ENCODE measurements around the gene REM1.
A peak's percentile ranks its signal among the peaks of the same experiment; 100 is the strongest.
"Not testable (repeated sequence)": the region's sequence is repeated elsewhere in the genome, so short reads cannot be mapped to it uniquely, and the experiment has no call there.

The REM1 gene

DNA sequence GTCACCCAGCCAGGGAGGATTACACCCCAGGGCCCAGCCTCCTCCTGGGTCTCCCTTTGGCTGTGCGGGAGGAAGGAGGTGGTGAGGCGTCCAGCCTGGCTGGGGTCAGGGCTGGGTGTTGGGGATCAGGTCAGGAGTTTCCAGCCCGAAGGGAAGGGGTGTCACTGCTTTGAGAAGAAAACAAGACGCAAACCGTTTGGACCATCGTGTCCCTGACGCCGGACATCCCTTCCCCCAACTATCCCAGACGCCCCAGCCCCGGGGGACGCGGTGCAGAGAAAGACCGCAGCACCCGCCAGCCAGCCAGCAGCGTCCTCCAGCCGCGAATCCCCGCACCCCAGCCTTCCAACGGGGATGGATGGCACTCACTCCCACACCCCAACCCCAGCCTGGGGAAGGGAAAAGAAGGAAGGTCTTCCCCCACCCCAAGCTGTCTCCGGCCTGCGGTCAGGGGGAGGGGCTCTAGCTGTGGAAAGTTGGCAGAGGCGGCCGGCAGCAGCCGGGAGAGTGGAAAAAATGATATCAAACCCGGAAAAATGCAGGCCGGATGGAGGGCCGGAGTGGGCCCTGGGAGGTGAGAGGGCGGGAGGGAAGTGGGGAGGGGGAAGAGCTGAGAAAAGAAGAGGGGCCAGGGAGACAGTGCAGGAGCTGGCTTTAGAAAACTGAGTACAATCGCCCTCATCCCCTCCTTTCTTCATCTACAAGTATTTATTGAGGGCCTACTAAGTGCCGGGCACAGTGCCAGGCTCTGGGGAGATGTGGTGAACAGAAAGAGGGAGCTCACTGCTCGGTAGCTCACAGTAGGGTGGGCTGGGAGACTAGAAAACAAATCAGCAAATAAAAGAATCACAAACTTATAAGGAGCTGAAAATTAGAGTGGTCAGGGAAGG lies 10.6 kb downstream of the REM1 start:
- no peak for DNase-seq

DNA sequence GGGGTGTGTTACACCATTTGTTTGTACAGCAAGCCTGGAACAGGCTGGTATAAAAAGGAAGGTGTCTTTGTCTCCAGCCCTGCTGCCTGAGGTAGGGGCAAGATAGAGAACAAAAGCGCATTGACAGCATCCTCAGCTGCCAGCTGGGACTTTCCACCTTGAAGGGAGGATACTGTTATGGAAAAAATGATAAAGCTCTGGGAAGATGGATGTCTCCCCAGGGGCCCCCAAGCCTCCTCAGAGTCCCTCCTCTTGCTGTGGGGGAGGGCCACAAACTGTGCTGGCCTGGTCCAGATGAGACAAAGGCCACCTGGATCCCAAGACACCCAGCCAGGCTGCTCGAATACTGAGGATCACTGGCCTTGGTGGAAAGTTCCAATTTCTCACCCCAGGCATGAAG lies 13.0 kb downstream of the REM1 start:
- no peak for DNase-seq

DNA sequence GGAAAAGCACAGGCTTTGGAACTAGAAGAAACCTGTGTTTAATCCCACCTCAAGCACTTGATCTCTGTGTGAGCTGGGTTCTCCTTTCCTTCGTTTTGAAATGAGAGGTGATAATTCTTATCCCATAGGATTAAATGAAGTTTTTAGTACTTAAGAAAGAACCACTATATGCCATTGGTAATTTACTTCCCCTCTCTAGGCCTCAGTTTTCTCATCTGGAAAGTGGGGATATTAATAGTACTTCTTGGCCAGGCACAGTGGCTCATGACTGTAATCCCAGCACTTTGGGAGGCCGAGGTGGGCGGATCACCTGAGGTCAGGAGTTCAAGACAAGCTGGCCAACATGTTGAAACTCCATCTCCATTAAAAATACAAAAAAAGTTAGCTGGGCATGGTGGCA lies 14.1 kb downstream of the REM1 start:
- no peak for DNase-seq

DNA sequence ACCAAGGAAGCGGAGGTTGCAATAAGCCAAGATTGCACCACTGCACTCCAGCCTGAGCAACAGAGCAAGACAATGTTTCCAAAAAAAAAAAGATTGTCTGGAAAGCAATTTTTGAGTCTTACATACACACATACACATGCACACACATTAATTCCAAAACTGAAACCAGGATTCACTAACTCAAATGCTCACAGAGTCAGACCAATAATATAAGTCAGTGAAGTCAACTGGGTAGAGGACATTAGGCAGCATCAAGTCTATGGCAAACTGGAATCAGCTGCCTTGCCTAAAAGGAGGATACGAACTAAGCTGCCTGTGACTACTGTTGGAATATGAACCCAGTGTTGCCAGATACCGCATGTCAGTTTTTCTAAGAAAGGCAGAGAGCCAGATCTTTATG lies 15.7 kb downstream of the REM1 start:
- no peak for DNase-seq

DNA sequence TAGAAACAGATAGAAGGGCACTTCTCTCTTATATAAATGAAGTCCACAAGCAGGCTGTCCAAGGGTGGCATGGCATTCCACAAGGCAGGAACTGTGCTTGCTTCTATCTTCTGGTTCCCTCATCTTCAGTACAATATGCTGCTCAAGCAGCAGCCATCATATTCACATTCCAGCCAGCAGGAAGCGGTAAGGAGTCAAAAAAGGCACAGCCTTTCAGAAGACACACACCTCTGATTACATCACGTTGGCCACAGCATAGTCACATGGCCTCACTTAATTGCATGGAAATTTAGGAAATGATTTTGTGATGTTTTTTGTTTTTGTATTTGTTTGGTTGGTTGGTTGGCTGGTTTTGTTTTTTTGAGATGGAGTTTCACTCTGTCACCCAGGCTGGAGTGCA lies 19.0 kb downstream of the REM1 start:
- DNase-seq: no peak

DNA sequence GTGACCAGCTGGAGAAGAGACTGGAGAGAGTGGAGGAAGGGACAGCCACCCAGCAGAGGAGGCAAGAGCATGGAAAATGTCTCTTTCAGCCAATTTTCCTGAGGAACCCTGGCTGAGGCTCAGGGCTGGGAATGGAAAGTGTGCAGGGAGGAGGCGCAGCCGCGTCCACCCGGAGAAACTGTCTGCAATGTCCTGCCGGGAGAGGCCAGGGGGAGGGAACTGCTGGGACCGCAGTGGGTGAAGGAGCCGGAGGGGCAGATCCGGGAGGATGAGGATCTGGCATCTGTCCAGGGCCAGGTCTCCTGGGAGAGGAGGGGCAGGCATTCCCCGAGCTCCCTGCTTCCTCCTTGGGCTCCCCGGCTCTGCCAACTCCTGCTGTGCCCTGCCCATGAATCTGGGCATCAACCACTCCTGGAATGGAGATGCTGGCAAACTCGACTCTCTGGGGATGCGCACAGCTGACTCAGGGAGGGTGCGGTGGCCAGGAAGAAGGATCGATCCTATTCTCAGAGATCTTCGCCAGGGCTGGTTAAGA lies 21.7 kb downstream of the REM1 start:
- DNase-seq: no peak

DNA sequence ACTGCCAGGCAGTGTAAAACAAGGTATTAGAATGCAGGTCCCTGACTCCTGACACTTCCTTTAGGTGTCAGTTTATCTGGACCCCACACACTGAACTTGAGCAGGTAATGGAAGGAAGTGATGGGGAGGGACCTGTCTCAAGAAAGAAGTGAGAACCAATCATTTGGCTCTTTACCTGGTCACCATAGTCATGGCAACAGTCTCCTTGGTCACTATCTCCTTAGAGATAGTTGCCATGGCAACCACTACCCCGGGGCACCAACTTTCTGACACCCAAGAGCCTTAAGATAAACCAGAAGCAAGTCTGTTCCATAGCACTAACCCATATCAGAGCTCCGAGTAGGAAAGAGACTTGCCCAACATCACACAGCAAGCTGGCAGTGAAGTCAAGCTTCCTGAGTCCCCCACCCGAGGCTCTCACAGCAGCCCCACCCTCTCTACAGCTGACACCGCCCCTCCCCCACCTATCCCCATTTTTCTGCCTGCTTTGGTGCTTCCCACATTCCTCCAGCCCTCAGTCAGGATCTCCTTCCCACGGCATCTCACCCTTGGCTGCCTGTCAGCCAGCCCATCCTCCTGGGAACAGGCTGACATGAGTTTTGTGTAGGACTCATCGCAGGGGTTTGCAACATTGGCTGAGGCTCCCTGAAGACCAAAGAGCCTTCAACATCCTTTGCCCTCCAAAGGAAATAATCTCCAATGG lies 22.9 kb downstream of the REM1 start:
- no peak for DNase-seq

DNA sequence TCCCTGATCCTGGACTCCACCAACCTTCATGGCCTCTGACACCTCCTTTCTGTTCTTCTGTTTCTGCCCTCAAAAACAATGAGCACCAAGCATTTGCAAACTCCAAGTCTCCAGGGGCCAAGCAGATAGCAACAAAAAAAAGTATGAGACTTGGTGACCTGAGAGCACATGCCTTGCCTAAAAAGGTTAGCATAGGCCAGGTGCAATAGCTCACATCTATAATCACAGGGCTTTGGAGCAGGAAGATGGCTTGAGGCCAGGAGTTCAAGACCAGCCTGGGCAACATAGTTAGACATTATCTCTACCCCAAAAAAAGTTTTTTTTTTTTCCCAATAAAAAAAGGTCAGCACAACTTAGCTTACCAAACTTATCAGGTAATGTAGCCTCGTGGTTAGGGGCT lies 25.4 kb downstream of the REM1 start:
- no peak for DNase-seq

DNA sequence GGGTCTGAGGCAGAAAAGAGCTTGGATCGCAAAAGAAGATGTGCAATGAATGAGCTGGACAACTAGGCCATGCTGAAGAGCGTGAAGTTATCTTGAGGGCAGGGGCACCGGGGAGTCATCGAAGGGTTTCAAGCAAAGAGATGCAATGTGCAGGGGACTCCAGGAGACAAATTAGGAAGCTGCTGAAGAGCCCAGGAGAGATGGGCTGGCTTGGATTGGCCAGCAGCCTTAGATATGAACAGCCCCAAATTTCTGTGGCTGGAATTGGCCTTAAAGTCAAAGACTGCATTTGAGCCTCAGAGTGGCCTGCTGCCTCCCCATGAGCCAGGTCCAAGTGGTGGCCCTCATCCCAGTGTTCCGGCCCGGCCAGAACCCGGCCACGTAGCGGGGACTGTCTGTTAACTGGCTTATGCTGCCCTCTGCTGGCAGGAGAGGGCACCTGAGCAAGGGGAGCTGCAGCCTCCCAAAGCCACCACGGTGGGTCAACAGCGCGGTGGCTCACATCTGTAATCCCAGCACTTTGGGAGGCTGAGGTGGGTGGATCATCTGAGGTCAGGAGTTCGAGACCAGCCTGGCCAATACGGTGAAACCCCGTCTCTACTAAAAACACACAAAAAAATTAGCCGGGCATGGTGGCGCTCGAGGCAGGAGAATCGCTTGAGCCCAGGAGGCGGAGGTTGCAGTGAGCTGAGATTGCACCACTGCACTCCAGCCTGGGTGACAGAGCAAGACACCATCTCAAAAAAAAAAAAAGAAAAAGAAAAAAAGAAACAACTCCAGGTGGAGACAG lies 28.0 kb downstream of the REM1 start:
- peak; percentile 59 for DNase-seq

DNA sequence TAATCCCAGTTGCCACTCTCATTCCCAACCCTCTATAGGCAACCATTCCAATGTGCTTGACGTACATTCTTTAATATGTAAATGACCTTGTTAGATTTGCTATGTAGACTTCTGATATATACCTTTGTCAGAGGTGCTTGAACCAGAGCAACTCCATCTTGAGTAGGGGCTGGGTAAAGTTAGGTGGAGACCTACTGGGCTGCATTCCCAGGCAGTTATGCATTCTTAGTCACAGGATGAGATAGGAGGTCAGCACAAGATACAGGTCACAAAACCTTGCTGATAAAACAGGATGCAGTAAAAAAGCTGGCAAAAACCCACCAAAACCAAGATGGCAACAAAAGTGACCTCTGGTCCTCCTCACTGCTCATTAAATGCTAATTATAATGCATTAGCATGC lies 30.8 kb downstream of the REM1 start:
- no peak for DNase-seq

DNA sequence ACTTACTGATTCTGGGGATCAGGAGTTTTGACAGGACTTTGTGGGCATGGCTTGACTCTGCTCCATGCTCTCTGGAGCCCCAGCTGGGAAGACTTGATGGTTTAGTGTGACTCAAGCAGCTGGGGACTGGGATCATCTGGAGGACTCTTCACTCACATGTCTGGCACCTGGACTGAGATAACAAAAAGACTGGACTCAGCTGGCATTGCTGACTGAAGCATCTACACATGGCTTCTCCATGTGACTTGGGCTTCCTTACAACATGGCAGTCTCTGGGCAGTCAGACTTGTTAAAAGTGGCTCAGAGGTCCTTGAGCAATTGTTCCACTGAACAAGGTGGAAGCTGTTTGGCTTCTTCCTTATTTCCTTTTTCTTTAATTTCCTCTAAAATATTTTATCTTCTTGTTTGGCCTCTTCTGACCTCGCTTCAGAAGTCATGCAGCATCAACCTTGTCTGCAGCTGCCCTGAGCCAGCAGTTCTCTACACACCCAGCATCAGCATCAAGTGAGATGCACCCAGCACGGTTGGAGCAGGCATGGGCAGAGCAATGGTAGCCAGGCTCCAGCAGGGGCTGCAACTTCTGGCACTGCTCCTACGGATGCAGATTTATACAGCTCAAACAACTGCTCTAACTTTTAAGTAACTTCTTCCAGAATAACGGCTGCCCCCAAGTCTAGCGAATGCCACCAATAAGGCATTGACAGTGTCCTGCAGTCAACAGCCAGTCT lies 33.6 kb downstream of the REM1 start:
- no peak for DNase-seq

DNA sequence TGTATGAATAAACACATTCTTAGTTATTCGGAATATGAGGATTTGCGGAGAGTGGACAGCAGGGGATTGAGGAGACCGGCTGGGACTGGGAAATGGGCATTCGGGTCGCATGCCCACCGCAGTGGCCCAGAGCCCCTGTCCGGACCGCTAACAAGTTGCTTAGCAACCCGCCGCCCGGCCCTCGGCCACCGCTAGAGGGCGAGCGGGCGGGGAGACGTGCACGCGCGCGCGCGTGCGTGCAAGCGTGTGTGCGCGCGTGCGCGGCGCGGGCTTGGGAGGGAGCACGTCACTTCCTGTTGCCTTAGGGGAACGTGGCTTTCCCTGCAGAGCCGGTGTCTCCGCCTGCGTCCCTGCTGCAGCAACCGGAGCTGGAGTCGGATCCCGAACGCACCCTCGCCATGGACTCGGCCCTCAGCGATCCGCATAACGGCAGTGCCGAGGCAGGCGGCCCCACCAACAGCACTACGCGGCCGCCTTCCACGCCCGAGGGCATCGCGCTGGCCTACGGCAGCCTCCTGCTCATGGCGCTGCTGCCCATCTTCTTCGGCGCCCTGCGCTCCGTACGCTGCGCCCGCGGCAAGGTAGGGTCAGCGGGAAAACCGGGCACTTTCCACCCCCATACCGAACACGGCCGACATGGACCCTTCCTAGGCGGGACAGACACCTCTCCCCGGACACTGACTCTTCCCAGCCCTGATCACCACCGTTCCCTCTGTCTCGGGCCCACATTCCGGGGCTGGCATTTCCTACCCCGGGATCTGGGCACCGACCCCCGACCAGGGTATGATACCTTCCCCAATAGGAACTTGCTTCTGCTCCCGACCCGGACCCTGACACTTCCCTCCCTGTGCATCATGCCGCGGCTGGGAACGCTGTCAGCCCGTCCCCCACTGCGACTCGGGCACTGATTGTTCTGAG lies 39.3 kb downstream of the REM1 start, which contains the start of gene HM13:
Gene HM13, plus strand, starts transcription at position 289 of the 918 bp plus-strand sequence. Its CDS starts 110 bp downstream, at position 399.
- DNase-seq: peak; percentile 79

DNA sequence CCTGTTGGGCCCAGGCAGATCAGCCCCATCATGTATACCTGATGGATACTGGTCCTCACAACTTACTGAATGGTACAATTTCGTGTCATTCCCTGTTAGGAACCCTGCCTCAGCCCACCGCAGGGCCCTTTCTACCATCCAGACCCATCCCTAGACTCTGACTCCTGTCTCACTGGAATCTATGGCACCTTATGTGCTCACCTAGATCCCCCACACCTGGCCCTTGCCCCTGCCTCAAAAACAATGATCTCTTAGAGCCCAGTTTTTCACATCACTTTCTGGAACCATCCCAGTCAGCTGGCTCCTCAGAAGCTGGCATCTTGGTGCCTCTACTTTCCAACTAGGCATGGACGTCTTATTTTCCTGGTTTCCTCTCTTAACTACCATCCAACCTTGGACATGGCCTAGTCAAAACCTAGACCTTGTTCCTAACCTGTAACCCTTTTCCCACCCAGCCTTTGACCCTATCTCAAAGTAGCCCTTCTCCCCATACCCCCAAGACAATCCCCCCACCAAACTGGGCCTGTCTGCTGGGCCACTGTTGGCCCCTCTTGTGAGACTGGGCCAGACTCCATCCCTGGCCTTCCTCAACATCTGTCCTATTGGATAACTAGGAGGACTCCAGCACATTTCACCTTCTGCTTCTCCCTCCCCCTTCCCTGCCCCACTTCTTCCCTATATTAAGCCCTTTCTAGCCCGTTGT lies 40.1 kb downstream of the REM1 start:
- no peak for DNase-seq

DNA sequence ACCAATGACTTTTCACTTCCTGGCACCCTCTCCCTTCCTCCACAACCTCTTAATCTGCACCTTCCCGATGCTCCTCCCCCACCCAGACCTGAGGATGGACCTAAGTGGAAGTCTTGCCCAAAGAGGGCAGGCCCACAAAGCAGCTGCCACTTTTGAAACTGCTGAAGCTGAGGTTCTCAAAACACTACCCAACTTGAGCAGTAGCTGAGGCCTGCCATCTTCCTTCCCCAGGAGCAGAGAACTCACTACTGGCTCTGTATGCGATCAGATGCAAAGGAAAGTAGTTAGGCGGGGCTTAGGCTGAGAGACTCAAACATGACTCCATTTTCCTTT lies 40.7 kb downstream of the REM1 start:
- no peak for DNase-seq

DNA sequence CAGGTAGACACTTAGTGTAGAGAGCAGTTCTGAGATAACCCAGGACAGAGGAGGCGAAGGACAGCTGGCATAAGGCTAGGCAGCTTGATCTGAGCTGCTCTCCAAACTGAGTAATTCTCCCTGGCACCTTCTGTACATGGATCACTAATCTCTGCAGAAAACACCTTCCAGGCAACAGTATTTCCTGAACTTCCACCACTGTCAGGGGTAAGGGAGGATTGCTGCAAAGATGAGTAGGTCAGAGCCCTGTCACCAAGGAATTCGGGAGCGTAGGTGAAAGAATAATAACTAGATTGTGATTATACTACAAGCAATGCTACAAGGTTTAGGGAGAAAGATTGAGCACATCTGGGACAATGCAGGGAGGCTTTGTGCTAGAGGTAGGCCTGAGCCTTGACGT lies 41.1 kb downstream of the REM1 start:
- DNase-seq: no peak

DNA sequence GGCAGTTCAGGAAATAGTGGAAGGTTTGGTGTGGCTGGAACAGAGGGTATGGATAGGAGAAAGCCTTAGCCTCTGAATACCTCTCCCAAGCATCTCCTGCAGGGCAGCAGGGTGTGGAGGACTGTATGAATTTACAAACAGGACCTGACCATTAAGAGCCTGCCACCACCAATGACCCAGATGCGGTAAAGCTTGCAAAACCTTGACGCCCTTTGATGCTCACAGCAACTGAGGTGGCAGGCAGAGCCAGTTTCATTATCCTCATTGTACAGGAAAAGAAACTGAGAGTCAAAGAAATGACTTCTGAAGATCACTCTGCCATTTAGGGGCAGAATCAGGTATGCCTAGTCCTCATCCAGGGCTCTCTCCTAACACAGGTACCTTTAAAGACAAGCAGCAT lies 41.6 kb downstream of the REM1 start:
- DNase-seq: no peak

DNA sequence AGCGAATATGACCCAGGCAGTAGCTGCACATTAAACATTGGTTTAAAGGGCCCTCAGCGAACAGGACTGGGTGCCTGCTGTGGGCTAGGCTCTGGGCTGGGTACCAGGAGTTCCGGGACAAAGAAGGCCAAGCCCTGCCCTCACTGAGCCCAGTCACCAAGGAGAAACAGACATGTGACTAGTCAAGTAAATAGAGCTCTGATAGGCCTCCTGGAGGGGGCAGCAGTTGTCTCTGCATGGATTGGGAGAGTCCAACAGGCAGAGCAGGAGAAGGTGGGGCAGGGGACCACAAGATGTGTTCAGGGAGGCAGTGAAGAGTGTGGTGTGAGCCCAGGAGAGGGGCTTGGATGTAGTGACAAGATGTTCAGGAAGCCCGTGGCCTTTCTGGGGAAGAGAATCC lies 42.3 kb downstream of the REM1 start:
- DNase-seq: no peak

DNA sequence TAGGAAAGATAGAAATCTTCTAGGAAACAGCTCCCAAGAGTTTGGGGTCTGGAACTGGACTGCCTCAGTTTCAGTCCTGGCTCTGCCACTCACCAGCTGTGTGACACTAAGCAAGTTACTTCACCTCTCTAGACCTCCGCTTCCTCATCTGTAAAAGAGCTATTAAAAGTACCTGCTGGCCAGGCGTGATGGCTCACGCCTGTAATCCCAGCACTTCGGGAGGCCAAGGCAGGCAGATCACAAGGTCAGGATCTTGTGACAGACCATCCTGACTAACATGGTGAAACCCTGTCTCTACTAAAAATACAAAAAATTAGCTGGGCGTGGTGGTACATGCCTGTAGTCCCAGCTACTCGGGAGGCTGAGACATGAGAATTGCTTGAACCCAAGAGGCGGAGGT lies 46.2 kb downstream of the REM1 start:
- not testable (repeated sequence) for DNase-seq

DNA sequence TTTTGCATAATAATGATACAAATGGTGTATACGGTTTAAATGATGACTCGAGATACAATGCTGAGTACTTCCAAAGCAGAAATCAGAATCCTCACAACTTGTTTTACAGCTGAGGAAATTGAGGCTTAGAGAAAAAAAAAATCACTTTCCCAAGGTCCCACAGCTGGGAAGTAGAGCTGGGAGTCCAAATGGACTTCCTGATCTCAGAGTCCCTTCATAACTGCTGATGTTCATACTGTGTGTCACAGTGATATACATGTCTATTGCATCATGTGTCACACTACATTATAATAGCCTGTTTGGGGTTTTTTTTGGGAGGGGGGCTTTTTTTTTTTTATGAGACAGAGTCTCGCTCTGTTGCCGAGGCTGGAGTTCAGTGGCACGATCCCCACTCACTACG lies 47.6 kb downstream of the REM1 start:
- no peak for DNase-seq

DNA sequence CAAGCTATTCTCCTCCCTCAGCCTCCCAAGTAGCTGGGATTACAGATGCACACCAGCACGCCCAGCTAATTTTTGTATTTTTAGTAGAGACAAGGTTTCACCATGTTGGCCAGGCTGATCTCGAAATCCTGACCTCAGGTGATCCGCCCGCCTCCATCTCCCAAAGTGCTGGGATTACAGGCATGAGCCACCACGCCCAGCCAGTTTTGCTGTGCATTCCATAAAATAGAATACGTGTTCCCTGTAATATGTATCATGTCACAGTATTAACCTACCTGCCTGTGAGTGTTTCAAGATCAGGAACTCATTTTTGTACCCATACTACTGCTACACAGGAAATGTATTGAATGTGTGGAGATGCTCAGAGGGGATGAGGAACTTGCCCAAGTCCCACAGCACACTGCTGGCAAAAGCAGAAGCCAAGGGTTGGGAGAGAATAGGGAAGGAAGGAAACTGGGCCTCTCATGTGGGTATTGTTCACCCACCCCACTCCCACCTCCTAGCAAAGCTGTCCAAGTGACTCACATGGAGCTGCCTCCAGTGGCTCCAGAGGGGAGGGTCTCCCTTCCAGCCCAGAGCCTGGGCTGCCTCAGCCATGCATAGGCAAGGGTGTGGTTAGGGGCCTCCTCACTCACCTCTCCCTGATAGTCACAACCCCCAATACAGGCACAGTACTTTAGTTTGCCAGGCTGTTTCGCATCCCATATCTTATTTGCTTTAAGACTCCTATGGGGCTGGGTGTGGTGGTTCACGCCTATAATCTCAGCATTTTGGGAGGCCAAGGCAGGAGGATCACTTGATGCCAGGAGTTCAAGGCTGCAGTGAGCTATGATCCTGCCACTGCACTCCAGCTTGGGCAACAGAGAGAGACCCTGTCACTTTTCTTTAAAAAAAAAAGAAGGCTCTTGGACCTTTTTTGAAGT lies 48.5 kb downstream of the REM1 start:
- DNase-seq: no peak
